Measurements from ENCODE around the gene OTX1.
"Not testable (repeated sequence)": the region's sequence is repeated elsewhere in the genome, so short reads cannot be mapped to it uniquely, and the experiment has no call there.

OTX1 gene

DNA sequence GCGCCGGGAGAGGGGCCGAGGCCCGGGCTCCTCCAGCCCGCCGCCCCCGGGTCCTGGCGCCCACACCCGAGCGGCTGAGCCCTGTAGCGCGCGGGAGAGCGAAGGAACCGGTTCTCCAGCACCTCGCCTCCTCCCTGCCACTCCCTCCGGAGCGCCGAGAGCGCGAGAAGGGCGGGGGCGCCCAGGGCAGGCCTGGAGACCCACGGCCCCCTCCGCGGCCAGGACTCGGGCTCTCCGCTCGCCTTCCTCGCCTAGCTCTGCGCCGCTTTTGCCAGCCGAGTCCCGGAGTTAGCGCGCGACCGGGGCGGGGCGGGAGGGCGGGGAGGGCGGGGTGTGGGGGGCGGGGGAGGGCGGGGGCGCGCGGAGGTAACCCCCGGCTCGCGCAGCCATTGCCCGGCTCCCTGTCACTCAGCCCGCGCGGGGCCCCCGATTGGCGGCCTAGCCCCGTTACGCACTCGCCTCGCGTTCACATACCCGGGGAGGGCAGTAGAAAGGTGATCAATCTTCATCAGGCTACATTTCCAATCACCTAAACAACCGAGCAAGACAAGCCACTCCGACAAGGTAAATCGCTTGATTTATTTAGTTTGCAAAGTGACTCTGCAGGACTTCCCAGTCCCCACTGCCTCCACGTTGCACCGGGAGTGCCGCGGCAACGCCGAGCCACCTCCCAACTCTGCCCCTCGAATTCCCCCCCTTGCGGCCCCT is at the start of gene OTX1:
OTX1 (plus strand) TSS at position 497 of the 708 bp plus-strand sequence. CDS start 2,161 bp downstream, outside the sequence.
- no peak for FAIRE-seq

DNA sequence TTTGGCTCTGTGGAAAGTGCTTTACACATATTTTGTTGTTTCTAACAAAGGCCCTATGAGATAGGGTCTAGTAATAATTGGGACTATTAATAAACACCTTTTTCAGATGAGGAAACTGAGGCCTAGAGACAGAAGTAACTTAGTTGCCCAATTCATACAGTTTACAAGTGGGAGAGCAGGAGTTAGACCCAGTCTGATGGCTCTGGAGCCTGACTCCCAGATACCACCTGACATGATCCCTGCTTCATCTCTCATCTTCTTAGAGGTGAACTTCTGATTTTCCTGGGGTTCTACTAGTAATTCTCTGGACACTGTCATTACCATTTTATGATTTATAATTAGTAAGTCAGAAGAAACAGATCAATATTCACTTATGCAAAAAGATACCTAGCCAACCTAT is 49.1 kb upstream of the OTX1 start:
- no peak for FAIRE-seq

DNA sequence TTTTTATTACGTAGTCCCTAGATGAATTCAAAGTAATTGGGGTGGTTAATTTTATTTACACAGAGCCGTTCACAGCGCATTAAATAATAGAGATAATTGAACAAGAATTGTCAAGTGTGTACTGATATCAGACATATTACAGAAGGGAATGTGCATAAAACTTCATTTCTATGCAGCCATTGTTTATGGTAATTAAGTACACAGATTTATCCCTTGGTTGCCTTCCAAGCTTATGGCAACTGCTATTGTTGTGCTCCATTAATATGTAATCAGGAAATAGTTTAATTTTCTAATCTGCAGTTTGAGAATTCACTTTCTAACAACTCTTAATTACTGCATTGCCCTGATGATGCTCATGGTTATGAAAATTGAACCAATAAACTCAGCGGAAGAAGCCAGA is 47.3 kb upstream of the OTX1 start:
- FAIRE-seq: no peak

DNA sequence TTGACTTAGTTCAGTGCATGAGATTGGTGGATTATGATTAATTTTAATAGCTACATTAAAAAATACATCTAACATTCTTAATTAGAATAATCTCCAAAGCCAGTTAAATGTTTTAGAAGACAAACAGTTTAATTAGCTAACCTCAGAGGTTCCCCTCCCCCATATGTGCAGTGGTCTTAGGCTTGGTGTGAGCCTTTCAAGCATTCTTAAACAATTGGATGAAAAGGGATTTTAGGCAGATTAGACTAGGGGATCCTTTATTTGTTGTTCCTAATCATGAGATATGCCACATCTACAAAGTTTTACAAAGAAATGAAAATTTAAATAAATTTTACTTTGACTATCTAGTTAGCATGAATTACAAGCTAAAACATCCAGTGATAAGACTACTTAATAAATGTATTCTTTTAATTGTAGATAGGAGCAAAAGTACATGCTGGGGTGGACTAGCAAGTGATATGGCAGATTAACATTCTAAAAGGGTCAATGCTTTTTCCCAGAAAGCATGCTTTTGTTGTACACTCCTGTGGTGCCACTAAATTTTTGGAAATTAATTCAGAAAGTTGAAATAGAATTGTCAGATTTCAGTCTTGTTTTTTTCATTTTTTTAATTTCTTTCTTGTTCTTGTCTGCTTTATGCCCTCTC is 42.7 kb upstream of the OTX1 start:
- FAIRE-seq: peak; percentile 47

DNA sequence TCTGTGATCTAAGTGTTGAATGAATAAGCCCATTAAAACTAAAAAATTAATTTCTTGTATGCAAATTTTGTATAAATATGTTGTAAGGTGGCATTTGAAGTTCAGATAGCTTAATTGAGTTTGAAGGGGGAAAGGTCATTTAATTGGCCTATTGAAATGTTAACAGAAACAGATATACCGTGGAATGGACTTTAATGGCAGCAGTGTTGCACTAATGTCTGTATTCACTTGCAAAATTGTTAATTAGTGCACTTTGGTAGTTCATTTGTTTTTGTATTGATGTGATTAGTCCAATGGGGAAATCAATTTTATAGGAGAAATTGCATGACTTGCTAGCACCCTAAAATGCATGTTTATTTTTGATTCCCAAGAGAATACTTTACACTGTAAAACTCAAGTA is 41.8 kb upstream of the OTX1 start:
- FAIRE-seq: no peak

DNA sequence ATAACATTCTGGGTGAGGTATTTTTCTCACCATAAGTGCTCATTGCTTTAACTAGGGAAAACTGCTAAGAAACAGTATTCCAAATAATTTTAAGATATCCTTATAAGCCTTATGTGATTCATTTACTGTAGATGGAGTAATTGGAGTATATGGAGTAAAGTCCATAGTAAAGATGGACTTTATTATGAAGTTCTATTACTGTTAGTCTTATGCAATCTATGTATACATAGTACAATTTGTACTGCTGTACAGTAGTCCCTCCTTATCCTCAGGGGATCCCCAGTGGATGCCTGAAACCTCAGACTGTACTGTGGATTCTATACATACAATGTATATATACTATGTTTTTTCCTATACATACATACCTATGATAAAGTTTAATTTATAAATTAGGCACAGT is 41.1 kb upstream of the OTX1 start:
- no peak for FAIRE-seq

DNA sequence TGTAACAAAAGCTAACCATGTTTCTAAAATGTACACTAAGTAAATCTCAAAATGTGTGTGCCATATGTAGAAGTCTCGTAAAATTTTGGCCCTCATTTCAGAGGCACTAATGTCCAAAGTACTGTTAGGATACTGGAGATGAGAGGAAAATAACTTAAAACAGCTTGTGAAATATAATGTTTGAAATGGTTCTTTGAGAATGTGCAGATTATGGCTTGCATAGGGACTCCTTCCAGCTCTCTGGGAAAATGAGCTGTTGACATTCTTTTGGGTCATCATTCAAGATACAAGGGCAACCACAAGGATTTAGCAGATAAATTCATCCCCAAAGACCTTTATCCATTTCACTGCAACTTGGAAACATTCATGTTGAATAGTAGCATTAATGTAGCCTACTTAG is 38.1 kb upstream of the OTX1 start:
- FAIRE-seq: no peak

DNA sequence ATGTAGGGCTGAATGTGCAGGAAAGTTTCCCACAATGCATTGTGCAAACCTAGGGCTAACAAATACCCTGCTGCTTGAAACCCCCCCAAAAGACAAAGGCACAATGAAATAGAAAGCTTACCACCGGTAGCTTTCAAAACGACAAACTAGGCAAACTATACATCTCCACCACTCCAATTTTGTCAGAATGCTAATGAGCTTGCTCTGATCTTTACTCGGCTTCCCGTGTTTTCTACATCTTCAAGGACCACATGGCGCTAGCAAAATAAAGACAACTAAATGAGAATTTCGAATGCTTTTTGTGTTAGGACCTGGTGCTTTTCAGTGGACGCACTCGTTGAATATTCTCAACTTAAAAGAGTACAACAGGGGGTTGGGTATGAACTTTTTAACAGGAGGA is 37.2 kb upstream of the OTX1 start:
- no peak for FAIRE-seq

DNA sequence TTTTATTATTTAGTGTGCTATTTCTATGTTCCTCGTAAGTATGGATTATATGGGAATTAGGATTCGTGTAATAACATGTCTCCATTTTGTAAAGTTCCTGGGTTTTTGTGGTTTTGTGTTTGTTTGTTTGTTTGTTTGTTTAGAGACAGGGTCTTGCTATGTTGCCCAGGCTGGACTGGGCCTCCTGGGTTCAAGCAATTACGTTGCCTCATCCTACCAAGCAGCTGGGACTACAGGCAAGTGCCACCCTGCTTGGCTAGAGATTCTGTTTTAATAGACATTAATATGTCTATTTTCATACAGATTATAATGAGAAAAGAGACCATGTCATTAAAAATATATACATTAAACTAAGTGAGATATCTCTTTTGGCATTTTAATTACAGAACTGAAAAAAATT is 35.2 kb upstream of the OTX1 start:
- no peak for FAIRE-seq

DNA sequence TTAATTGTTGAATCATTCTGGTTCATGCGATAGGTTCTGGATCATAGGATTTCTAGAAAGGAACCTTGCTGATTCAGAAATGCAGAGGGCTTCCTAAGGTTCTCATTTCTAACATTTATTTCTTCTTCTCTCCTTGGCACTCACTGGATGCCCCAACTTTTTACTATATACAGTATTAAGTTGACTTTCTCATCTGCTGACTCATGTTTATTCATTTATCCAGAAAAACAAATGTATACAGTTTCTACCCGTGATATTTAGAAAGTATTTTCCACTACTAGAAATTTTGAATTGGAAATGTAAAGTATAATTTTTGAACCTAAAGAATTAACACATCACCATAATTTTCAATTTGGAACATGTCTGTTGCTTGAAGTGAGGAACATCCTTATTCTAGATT is 32.2 kb upstream of the OTX1 start:
- no peak for FAIRE-seq

DNA sequence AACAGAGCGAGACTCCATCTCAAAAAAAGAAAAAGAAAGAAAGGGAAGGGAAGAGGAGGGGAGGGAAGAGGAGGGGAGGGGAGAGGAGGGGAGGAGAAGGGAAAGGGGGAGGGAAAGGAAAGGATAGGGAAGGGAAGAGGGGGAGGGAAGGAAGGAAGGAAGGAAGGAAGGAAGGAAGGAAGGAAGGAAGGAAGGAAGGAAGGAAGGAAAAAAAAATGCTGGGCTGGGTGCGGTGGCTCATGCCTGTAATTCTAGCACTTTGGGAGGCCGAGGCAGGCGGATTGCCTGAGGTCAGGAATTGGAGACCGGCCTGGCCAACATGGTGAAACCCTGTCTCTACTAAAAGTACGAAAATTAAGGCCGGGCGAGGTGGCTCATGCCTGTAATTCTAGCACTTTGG is 30.9 kb upstream of the OTX1 start:
- FAIRE-seq: not testable (repeated sequence)

DNA sequence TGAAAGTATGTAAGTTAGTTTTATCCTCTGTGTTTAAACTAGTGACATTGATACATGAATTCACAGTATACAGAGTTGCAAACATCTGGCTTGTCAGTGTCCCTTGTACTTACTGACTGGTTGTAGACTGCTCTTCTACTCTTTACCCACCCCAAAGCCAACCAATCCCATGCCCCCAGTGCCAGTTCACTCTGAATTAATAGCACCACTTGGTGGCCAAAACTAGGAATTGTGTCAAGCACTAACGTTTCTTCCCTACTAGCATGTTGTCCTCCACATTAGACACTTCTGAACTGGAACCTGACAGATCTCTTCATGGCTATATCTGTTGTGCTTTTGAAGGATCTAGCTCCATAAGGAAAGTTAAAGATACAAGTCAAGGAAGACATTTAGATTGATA is 27.2 kb upstream of the OTX1 start:
- FAIRE-seq: no peak

DNA sequence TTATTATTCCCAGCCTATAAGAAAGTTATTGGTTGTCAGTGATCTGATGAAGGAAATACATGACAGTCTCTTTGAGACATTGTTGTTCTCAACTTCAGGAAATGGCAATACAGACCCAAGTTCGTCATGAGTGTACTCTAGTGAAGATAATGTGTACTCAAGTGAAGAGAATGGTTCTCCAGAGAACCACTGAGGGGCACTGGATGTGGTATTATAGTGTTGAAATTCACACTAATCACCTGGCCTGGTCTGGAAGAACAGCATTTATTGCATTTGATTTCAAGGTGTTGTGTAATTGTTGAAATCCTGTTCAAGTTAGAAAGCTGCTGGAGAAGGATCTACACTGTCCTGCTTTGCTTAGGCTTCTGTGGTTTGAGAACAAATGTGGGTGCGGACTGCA is 23.4 kb upstream of the OTX1 start:
- FAIRE-seq: no peak

DNA sequence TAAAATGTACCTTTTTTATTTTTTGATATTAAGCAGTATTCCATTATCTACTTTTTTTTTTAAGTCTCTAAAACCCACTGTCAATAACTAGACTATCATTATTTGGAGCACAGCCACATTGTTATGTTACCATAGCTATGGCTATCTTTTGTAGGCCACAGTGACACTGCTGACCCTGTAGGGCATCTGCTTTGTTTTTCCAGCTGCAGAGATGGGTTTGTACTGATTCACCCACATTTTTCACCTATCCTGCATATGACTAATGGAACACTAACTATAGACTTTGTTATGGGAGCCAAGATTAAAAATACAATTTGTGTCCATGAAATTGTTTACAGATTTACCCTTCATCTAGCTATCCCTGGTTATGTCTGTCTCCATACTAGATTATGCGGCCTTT is 21.6 kb upstream of the OTX1 start:
- no peak for FAIRE-seq

DNA sequence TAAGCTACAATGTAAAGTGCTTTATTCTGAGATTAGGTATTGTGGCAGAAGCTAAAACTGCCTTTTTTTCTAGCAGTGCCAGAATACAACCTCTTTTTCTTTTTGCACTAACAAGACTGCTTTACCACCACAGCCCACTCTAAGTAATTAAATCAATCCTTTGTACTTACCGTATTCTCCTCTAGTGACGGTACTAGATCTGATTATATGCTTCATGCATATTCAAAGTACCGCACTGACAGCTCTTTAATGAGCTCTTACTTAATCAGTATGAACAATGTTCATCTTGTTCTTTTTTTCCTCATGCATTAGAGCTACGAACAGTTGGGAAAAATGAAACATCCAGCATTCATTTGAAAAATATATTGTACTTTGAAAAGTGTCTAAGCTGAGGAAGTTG is 16.1 kb upstream of the OTX1 start:
- no peak for FAIRE-seq

DNA sequence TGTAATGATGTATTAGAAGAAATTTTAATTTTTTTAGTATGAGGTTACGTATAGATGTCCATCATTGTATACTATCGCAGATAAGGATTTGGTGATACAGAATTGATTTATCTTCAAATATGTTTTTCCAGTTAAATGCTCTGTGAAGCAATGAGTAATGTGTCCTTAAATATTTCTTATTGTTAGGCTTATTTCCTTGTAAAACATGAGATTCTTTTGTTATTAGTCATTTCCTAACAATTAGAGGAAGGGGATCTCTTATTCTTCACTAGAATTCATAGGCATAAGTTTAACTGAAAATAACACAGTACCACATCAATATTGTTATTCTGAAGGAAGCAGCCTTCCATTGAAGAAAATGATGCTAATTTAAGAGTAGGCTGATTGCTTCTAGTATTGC is 15.5 kb upstream of the OTX1 start:
- FAIRE-seq: peak; percentile 24

DNA sequence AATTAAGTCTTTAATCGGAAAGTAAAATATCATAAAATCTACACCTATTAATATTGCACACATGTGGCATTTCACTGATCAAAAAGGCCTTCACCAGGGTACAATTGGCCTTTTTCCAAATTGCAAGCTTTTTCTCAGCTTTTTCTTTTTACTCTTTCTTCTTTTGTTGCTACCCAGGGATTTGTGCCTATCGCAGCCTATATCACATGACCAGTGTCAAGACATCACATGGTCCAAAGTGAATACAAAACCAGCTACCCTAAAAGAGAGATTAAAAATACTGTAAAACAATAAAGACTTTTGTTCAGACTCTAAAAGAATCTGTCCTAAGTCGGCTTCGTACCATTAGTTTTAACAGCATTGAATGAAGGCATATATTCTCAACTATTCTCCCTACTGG is 15.0 kb upstream of the OTX1 start:
- FAIRE-seq: no peak

DNA sequence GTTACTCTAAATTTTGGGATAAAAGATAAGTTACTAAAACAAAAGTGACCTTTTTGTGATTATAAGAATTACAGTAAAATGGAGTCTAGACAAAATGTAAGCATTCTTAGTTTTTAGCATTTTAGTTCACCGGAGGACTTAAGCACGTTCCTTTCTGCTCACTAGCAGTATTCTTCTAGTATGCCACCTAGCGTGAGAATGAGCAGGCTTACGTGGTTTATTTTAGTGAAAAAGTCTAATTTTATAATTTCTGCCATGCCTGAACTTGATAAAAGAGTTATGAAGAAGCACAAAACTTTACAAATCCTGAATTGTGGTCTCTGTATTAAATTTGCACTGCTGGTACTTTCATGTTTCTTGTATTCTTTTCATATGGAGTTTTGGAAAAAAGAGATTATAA is 12.6 kb upstream of the OTX1 start:
- FAIRE-seq: no peak

DNA sequence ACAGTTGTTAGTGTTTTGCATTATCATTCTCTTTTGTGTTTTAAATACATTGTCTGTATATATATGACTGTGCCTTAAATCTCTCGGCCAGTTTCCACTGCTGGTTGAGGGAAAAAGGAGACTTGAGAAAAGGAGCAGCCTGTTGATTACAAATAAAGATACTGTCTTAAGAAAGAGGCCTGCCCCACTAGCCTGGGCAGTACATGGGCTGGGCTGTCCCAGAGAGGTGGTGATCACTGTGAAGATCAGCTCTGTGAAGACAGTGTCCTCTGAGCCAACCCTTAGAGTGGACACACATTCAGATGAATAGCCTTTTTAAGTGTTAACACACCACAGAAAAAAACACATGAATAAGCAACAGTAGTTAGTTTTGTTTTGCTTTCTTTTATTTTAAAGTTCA is 10.0 kb upstream of the OTX1 start:
- FAIRE-seq: no peak

DNA sequence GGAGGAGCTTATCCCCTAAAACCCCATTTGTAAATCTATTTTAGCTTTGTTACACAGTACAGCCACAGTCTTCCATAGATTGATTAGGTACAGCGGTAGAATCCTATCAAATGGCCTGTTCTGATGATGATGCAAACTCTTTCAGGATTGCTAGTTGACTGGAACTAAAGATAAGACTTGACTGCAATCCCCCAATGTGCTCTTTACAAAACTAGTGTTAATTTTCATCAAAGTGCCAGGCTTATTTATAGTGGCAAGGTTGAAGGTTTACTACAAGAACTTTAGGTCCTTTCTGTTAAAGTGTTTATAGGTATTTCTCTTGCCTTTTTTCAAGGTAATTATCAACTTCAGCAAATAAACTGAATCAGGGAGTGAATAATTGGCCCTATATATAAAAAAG is 9.0 kb upstream of the OTX1 start:
- FAIRE-seq: no peak

DNA sequence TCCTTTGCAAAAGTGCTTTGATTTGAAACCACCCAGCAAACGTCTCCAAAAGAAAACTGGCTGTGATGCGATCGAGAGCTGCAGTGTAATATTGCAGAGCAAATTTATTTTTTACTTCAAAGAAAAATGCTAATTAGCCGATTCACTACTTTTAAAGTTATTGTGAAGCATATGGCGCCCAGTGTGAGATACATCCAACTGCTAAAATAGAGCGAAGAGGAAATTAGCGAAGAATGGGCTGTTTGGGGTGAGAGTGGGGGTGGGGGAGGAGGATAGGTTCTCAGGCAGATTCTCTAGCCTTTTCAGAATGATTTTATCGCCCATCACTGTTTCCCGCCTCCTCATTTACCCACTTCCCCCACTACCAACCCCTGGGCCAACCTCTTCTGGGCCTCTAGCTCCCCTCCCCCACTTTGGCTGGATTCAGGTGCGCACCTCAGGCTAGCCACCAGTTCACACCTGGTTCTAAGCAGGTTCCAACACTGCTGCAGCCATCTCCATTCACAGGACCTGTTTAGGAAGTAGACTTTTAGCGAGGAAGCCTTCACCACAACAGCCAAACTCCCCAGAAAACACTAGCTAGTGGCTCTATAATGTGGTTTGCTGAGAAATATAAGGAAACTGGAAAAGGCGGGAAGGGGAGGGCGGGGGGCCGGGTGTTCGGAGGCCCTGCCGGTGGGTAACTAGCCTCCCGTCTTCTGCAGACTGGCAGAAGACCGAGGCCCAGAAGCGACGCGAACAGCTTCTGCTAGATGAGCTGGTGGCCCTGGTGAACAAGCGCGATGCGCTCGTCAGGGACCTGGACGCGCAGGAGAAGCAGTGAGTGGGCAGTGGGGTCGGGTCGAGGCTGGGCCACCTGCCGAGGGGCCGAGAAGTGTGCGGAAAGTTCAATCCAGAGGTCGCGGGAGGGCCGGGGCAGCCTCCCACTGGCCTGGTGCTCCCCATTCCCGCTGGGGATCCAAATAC is 6.0 kb upstream of the OTX1 start:
- no peak for FAIRE-seq

DNA sequence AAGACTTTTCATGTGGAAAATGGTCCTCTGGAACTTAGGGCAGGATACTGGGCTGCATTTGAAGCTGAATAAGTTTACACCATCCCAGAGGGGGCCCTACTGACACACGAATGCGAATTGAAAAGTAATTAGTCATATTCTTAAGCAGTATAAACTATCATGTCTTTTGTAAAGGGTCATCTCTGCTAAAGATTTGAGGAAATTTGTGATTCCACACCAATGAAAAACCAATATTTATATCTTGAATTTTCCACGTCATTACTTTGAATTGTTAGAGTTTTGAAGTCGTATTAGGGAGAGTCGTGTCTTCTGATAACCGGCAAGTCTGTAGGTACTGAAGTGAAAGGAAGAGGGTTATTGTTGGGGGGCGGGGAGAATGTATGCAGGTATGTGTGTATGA is 4.1 kb upstream of the OTX1 start:
- no peak for FAIRE-seq

DNA sequence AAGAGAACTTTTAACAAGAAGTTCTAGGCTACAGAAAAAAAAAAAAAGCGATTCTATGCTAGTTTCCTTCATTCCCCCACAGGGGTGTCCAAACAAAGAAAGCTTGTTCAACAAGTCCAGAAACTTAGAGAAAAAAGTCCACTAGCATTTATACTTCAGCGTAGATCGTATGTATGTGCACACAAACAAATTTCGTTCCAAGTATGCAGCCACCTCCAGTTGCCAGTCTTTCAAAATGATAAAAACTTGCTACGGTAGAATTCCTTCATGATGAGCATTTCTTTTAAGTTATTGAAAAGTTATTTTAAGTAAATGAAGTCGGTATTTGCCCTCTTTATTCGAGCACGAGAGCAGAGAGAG is 3.7 kb upstream of the OTX1 start:
- no peak for FAIRE-seq
